AG04449 (cell line): ENCODE data around the gene INF2.

Source experiments
- CTCF ChIA-PET: fragments of 350-600 bp; formaldehyde crosslinking; extraction: SDS; loops from one replicate; lab custom pipeline; 2021; ENCODE audit warnings: antibody characterized with exemption; lab: Yijun Ruan, JAX
- POLR2A ChIA-PET: fragments of 400-600, 350-600 bp; formaldehyde crosslinking; extraction: SDS; loops from one replicate; lab custom pipeline; 2020; ENCODE audit warnings: antibody characterized with exemption, inconsistent platforms; lab: Yijun Ruan, JAX
- DNase-seq: peaks from one replicate; pipeline ENCODE4 v3.0.0-alpha.2; 2010; ENCODE audit warnings: low read depth, low spot score
- H3K4me3 ChIP-seq: 2 replicates; pipeline ENCODE4 v1.5.1; 2011; ENCODE audit warnings: low read depth, mild to moderate bottlenecking, control low read depth, low read length
- TF ChIP-seq, protein P1 (sequence below): IDR thresholded peaks from one replicate; pipeline ENCODE4 v1.5.1; 2011; ENCODE audit warnings: mild to moderate bottlenecking, moderate library complexity, low read length, control low read depth, inconsistent platforms; ENCODE audit not compliant: insufficient read depth; ENCODE audit errors: missing control alignments

The INF2 gene

DNA sequence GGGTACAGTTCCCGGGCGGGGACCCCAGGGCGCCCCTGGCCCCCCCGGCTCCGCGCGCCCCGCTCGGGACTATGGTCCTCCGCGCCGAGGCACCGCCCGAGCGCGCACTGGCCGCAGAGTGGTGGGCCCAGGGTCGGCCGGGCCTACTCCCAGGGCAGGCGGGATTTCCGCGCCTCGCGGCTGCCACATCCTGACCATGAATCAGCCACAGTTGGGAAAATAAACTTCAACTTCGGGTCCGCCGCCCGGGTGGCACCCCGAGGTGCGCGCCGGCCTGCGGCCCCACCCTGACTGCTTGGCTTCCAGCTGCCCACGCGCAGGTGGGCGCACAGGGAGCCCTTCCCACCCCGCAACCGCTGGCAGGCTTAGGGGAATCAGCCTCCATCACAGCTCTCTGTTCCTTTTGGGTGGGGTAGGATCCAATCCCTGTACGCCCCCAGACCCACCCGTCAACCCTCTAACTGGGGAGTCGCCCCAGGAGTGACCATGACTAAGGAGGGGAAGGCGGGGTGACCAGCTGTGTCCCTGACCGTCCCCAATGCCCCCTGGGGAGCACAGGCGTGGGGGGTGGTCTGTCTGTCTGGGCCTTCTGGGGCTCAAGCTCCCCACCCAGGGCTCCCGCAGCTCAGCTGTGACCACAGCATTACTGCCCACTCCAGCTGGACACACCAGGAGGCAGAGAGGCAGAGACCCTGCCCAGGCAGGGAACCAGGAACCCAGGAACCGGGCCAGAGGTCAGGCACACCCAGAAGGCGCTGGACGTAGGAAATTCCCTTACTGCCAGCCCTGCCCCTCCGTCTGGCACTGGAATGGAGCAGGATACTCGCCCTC lies 678 bp downstream of the INF2 start:
- no peak for DNase-seq
- ChIA-PET POLR2A (no interaction called here), CTCF (interaction anchor here (1.2 to 2.4 kb wide), 5 partner anchors 9 to 136 kb away, joined by 4 to 18 read pairs (median 5); no protein-coding TSS in a partner anchor)
- TF ChIP-seq, protein P1, sequence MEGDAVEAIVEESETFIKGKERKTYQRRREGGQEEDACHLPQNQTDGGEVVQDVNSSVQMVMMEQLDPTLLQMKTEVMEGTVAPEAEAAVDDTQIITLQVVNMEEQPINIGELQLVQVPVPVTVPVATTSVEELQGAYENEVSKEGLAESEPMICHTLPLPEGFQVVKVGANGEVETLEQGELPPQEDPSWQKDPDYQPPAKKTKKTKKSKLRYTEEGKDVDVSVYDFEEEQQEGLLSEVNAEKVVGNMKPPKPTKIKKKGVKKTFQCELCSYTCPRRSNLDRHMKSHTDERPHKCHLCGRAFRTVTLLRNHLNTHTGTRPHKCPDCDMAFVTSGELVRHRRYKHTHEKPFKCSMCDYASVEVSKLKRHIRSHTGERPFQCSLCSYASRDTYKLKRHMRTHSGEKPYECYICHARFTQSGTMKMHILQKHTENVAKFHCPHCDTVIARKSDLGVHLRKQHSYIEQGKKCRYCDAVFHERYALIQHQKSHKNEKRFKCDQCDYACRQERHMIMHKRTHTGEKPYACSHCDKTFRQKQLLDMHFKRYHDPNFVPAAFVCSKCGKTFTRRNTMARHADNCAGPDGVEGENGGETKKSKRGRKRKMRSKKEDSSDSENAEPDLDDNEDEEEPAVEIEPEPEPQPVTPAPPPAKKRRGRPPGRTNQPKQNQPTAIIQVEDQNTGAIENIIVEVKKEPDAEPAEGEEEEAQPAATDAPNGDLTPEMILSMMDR, result no peak
- peak overlapping the region; percentile 88 for H3K4me3 ChIP-seq

DNA sequence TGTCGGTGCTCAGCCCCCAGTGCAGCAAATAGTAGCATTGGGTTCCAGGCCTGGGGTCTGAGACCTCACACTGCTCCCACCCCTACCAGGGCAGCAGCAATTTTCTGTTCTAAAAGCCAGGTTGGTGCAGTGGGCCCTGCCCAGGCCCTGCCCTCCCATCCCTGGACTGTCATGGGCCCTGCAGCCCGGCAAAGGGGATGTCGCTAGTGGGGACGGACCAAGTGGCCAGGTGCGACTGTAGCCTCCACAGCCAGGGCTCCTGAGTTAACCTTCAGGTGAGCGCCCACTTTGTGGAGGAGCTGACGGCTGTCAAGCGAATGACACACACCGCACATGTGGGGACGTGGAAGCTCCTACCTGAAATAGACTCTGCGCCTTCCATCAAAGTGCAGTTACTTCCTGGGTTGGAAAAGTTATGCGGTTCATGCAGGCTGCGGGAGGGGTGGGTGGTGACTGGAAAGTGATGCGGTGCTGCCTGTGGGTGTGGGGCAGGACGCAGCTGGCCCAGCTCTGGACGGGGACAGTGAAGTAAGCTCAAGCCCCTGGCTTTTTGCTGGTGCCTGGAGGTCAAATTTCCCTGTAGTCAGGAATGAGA lies 1.5 kb downstream of the INF2 start:
- TF ChIP-seq, protein P1, result no peak
- ChIA-PET POLR2A (no interaction called here), CTCF (interaction anchor here (1.2 to 2.4 kb wide), 5 partner anchors 10 to 135 kb away, joined by 4 to 18 read pairs (median 5); no protein-coding TSS in a partner anchor)
- peak overlapping the region; percentile 88 for H3K4me3 ChIP-seq
- no peak for DNase-seq

DNA sequence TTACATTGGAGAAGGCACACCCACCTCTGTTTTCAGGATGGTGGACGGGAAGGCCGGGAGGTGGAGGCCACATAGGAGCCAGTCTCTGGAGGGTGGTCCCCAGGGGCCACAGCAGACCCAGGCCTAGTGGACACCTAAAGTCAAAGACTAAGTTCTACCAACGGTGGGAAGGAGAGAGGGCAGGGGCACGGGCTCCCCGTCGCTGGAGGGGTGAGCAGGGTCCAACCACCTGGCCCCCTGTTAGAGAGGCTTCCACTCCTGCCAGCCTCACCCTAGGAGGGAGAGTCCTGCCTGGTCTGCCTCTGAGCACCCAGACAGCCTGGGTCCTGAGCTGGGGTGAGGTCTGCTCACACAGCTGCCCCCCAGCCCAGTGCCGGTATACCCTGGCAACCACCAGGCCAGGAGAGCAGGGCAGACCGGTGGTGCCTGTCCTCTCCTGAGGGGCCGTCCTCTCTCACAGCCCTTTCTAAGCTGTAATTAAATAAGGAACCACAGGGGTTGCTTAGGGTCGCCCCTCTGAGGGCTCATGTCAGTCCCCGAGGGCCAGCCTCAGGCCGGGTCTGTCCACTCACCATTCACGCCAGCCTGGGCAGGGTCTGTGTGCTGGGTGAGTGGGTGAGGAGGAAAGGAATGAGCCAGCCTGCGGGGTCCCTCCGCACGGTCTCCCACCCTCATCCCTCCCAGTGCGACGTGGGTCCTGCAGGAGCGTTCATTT lies 2.3 kb downstream of the INF2 start:
- CTCF ChIA-PET, result interaction anchor here (2.4 kb wide), 1 partner anchor 17 kb away, joined by 18 read pairs; no protein-coding TSS in a partner anchor
- TF ChIP-seq, protein P1, result no peak
- POLR2A ChIA-PET, result no interaction called here
- no peak for DNase-seq
- H3K4me3 ChIP-seq, result peak overlapping the region; percentile 88

DNA sequence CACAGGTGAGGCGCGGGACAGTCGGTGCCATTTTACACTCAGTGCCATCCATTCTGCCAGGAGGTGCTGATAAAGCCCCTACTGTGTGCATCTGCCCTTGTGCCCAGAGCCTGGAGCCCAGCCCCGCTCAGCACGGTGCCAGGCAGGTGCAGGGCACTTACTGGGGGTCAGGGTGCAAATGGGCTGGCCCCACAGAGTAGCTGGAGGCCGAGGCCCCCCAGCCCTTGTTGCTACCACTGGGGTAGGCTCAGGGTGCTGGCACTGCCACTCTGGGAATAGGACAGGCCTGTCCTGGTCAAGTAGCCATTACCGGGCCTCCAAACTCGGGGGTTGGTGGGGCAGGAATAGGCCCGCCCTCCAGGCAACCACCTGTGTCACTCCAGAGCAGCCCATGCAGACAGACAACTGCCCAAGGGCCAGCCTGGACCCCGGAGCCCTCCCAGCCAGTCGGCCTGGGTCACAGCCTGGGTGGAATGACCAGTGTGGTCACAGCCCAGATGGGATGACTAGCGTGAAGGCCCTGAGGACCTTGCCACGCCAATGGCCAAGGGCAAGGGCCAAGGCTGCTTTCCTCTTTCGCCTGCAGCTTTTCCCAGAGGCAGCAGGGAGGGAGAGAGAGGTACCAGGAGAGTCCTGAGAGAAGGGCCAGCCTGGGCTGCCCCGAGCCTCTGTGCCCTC lies 3.0 kb downstream of the INF2 start:
- ChIA-PET POLR2A (no interaction called here), CTCF (no interaction called here)
- no peak for DNase-seq
- no peak overlapping the region for H3K4me3 ChIP-seq
- TF ChIP-seq, protein P1, result no peak

DNA sequence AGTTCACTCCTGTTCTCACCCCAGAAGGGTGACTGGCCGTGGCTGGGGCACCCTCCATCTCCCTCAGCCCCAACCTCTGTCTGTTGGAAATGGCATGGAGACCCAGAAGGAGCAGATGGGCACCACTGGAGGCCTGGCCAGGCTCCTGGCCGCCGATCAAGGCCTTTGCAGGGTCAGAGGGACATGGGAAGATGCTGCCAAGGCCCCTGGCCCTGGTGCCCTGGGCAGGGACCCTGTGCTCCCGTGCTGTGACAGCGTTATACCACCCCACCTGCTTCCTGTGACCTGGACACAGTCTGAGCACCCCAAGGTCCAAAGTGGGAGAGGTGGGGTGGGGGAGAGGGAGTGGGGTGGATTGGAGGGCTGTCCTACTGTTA lies 3.5 kb downstream of the INF2 start:
- ChIA-PET CTCF (no interaction called here), POLR2A (no interaction called here)
- DNase-seq, result no peak
- no peak overlapping the region for H3K4me3 ChIP-seq
- TF ChIP-seq, protein P1, result no peak
